H9 (cell line): ENCODE measurements around the gene LRIG1. TPM values are rescaled to one million over a fixed set of nuclear protein-coding genes. Genes with fewer than 3 reads are reported as not detected.

Experiments used
- DNase-seq: peaks from one replicate; pipeline ENCODE4 v3.0.0-alpha.2; 2017
- H2AFZ ChIP-seq: one replicate; pipeline ENCODE4 v1.6.1; 2013; ENCODE audit warnings: mild to moderate bottlenecking, low read length, control low read depth, moderate library complexity
- H2AK5ac ChIP-seq: 2 replicates; pipeline ENCODE4 v1.6.1; 2013; ENCODE audit warnings: low read length, control low read depth, mixed read lengths; ENCODE audit not compliant: insufficient read length
- H2BK120ac ChIP-seq: one replicate; pipeline ENCODE4 v1.6.1; 2013; ENCODE audit warnings: low read depth, mild to moderate bottlenecking, low read length, control low read depth, inconsistent platforms; ENCODE audit not compliant: poor library complexity, severe bottlenecking
- H2BK12ac ChIP-seq: 2 replicates; pipeline ENCODE4 v1.6.1; 2013; ENCODE audit warnings: low read length, control low read depth, mixed read lengths, low read depth; ENCODE audit not compliant: insufficient read length
- H2BK15ac ChIP-seq: 2 replicates; pipeline ENCODE4 v1.6.1; 2013; ENCODE audit warnings: low read depth, low read length, control low read depth
- H2BK20ac ChIP-seq: one replicate; pipeline ENCODE4 v1.6.1; 2013; ENCODE audit warnings: low read depth, mild to moderate bottlenecking, low read length, control low read depth, inconsistent platforms; ENCODE audit not compliant: poor library complexity, severe bottlenecking
- H2BK5ac ChIP-seq: 2 replicates; pipeline ENCODE4 v1.6.1; 2013; ENCODE audit warnings: low read length, control low read depth, mixed read lengths; ENCODE audit not compliant: insufficient read length
- H3K14ac ChIP-seq: 2 replicates; pipeline ENCODE4 v1.6.1; 2013; ENCODE audit warnings: low read length, control low read depth; ENCODE audit not compliant: insufficient read depth
- H3K18ac ChIP-seq: 2 replicates; pipeline ENCODE4 v1.6.1; 2013; ENCODE audit warnings: low read depth, mild to moderate bottlenecking, mixed read lengths, low read length, control low read depth; ENCODE audit not compliant: insufficient read length
- H3K23ac ChIP-seq: 2 replicates; pipeline ENCODE4 v1.6.1; 2013; ENCODE audit warnings: low read length, control low read depth, mixed read lengths, low read depth; ENCODE audit not compliant: insufficient read length
- H3K23me2 ChIP-seq: 2 replicates; pipeline ENCODE4 v1.6.1; 2013; ENCODE audit warnings: low read depth, mild to moderate bottlenecking, mixed read lengths, low read length, control low read depth; ENCODE audit not compliant: insufficient read length, poor library complexity, severe bottlenecking
- H3K27ac ChIP-seq: 2 replicates; pipeline ENCODE4 v1.5.1; 2013; ENCODE audit warnings: low read length, control low read depth, mixed read lengths, low read depth; ENCODE audit not compliant: insufficient read length
- H3K27me3 ChIP-seq: 2 replicates; pipeline ENCODE4 v1.6.1; 2013; ENCODE audit warnings: low read length, control low read depth, inconsistent platforms; ENCODE audit not compliant: insufficient read depth
- H3K4ac ChIP-seq: 2 replicates; pipeline ENCODE4 v1.6.1; 2013; ENCODE audit warnings: low read depth, mild to moderate bottlenecking, control low read depth, inconsistent platforms, low read length, moderate library complexity
- H3K4me1 ChIP-seq: 2 replicates; pipeline ENCODE4 v1.6.1; 2013; ENCODE audit warnings: low read length, control low read depth, inconsistent platforms; ENCODE audit not compliant: insufficient read depth
- H3K4me2 ChIP-seq: 2 replicates; pipeline ENCODE4 v1.6.1; 2013; ENCODE audit warnings: low read length, control low read depth, mixed read lengths; ENCODE audit not compliant: insufficient read length, insufficient read depth
- H3K56ac ChIP-seq: 2 replicates; pipeline ENCODE4 v1.6.1; 2013; ENCODE audit warnings: low read depth, mild to moderate bottlenecking, mixed read lengths, low read length, control low read depth; ENCODE audit not compliant: insufficient read length
- H3K79me1 ChIP-seq: 2 replicates; pipeline ENCODE4 v1.6.1; 2013; ENCODE audit warnings: low read depth, mild to moderate bottlenecking, moderate library complexity, low read length, control low read depth, inconsistent platforms; ENCODE audit not compliant: insufficient read depth, poor library complexity, severe bottlenecking
- H3K79me2 ChIP-seq: 2 replicates; pipeline ENCODE4 v1.6.1; 2013; ENCODE audit warnings: low read length, control low read depth, inconsistent platforms; ENCODE audit not compliant: insufficient read depth
- H3K9ac ChIP-seq: 2 replicates; pipeline ENCODE4 v1.6.1; 2013; ENCODE audit warnings: low read length, control low read depth, mixed read lengths; ENCODE audit not compliant: insufficient read length; ENCODE audit errors: extremely low read depth
- H3K9me3 ChIP-seq: one replicate; pipeline ENCODE4 v1.6.1; 2013; ENCODE audit warnings: low read depth, low read length, inconsistent platforms; ENCODE audit not compliant: control insufficient read depth
- H3T11ph ChIP-seq: one replicate; pipeline ENCODE4 v1.6.1; 2013; ENCODE audit warnings: mild to moderate bottlenecking, low read length, control low read depth, inconsistent platforms
- H4K20me1 ChIP-seq: one replicate; pipeline ENCODE4 v1.6.1; 2013; ENCODE audit not compliant: control insufficient read depth, insufficient read length, insufficient read depth
- H4K5ac ChIP-seq: 2 replicates; pipeline ENCODE4 v1.6.1; 2013; ENCODE audit warnings: low read depth, mild to moderate bottlenecking, mixed read lengths, low read length, control low read depth; ENCODE audit not compliant: insufficient read length
- H4K8ac ChIP-seq: replicated peaks from 2 replicates; pipeline ENCODE4 v1.6.1; 2013; ENCODE audit warnings: low read length, control low read depth, mixed read lengths, low read depth; ENCODE audit not compliant: insufficient read length
- H4K91ac ChIP-seq: 2 replicates; pipeline ENCODE4 v1.6.1; 2013; ENCODE audit warnings: low read depth, mild to moderate bottlenecking, moderate library complexity, mixed read lengths, low read length, control low read depth; ENCODE audit not compliant: insufficient read length
- H3K27ac Mint-ChIP-seq, 3 experiments: 2 replicates in 2 of 3; 3 replicates in 1 of 3; pipeline ENCODE4 v1.8.0; 2020 to 2021; ENCODE audit warnings: mixed read lengths in 3 of 3, mild to moderate bottlenecking in 1 of 3, moderate library complexity in 1 of 3
- H3K27me3 Mint-ChIP-seq: 2 replicates; pipeline ENCODE4 v1.8.0; 2021; ENCODE audit warnings: low read depth, mild to moderate bottlenecking, moderate library complexity, mixed read lengths
- H3K36me3 Mint-ChIP-seq, 3 experiments: 2 replicates in 2 of 3; 3 replicates in 1 of 3; pipeline ENCODE4 v1.8.0; 2020 to 2021; ENCODE audit warnings: low read depth in 3 of 3, mixed read lengths in 3 of 3; ENCODE audit not compliant: insufficient read depth in 1 of 3
- H3K4me1 Mint-ChIP-seq, 2 experiments: 2 replicates each; pipeline ENCODE4 v1.8.0; 2020; ENCODE audit warnings: mixed read lengths in 2 of 2
- H3K4me3 Mint-ChIP-seq, 2 experiments: 2 replicates in 1 of 2; 3 replicates in 1 of 2; pipeline ENCODE4 v1.8.0; 2020 to 2021; ENCODE audit warnings: mild to moderate bottlenecking in 2 of 2, mixed read lengths in 2 of 2, moderate library complexity in 1 of 2
- H3K9me3 Mint-ChIP-seq, 2 experiments: 2 replicates in 1 of 2; 3 replicates in 1 of 2; pipeline ENCODE4 v1.8.0; 2020; ENCODE audit warnings: mild to moderate bottlenecking in 2 of 2, mixed read lengths in 2 of 2, moderate library complexity in 1 of 2
- CTCF ChIP-seq: fragments of 200-600 bp; sonication (generic); conservative IDR thresholded peaks from 3 replicates; pipeline ENCODE4 v1.8.0; 2021; ENCODE audit warnings: antibody characterized with exemption, mild to moderate bottlenecking
- WGBS: extraction: QIAGEN DNeasy Blood & Tissue Kit; methylation state at CpG from one replicate; pipeline ENCODE4 v1.1.7; 2013; ENCODE audit warnings: missing lambda C conversion rate, low lambda C conversion rate, mixed read lengths; ENCODE audit not compliant: insufficient read length; ENCODE audit errors: extremely low coverage; 5-methylcytosine and 5-hydroxymethylcytosine counted together
- total RNA-seq: library from RNA; stranded (reverse); gene quantifications from 2 replicates; pipeline ENCODE4 v1.2.1, GENCODE V29; 2021

LRIG1 gene
- total RNA-seq, 1 experiment from 2014 or later: 70.3 TPM

GRCh38 chr3:66382142-66382541, 118.7 kb downstream of the LRIG1 start:
- H3K4me1 Mint-ChIP-seq: peaks cover 4 to 11% of the 10 kb centered on the region in 2 experiments
- H3K4me3 Mint-ChIP-seq: no peak overlapping the region
- no peak overlapping the region for H4K5ac ChIP-seq
- no peak overlapping the region for H3K18ac ChIP-seq
- H3K14ac ChIP-seq: no peak overlapping the region
- WGBS: no CpG with 5 or more reads among the region's 10 CpGs
- no peaks in the 10 kb centered on the region for H3K23me2 ChIP-seq
- no peak overlapping the region for H3K23ac ChIP-seq
- H4K8ac ChIP-seq: no peak overlapping the region
- no peak overlapping the region for H4K91ac ChIP-seq
- H3K27me3 Mint-ChIP-seq: no peaks in the 10 kb centered on the region
- no peak overlapping the region for H2AFZ ChIP-seq
- no peak overlapping the region for H3K4ac ChIP-seq
- no peaks in the 10 kb centered on the region for H3K9me3 Mint-ChIP-seq
- DNase-seq: no peak
- no peak for TF ChIP-seq CTCF
- no peak overlapping the region for H3K56ac ChIP-seq
- no peak overlapping the region for H2BK12ac ChIP-seq
- H3K4me1 ChIP-seq: no peaks in the 10 kb centered on the region
- H3K27me3 ChIP-seq: no peaks in the 10 kb centered on the region
- H3K79me2 ChIP-seq: peaks cover under 1% of the 10 kb centered on the region; the same call in 1 of the 2 replicates
- H3K9ac ChIP-seq: no peak overlapping the region
- H3K4me2 ChIP-seq: no peak overlapping the region
- H3K9me3 ChIP-seq: no peaks in the 10 kb centered on the region
- no peak overlapping the region for H3T11ph ChIP-seq
- H3K79me1 ChIP-seq: no peaks in the 10 kb centered on the region
- peak overlapping the region in 2 of 3 experiments; percentile 42 to 77; a peak in 4 of 7 replicates for H3K27ac Mint-ChIP-seq
- H2AK5ac ChIP-seq: no peak overlapping the region
- H2BK20ac ChIP-seq: no peak overlapping the region
- H2BK5ac ChIP-seq: no peak overlapping the region
- no peak overlapping the region for H3K27ac ChIP-seq
- H4K20me1 ChIP-seq: peaks cover 3% of the 10 kb centered on the region
- no peak overlapping the region for H2BK15ac ChIP-seq
- peaks cover 84 to 100% (median 99%) of the 10 kb centered on the region in 3 experiments for H3K36me3 Mint-ChIP-seq
- H2BK120ac ChIP-seq: no peak overlapping the region
